HG03457 (cell line): ENCODE data around the gene CUZD1.

Experiments
- ATAC-seq: cut with Tn5 transposase; IDR thresholded peaks from one replicate; pipeline ENCODE4 v1.9.1; 2021; ENCODE audit warnings: moderate number of reproducible peaks; ENCODE audit not compliant: unreplicated experiment

The CUZD1 gene

GRCh38 chr10:122855745-122856144 is 10.1 kb upstream of the CUZD1 start:
- ATAC-seq: no peak

DNA sequence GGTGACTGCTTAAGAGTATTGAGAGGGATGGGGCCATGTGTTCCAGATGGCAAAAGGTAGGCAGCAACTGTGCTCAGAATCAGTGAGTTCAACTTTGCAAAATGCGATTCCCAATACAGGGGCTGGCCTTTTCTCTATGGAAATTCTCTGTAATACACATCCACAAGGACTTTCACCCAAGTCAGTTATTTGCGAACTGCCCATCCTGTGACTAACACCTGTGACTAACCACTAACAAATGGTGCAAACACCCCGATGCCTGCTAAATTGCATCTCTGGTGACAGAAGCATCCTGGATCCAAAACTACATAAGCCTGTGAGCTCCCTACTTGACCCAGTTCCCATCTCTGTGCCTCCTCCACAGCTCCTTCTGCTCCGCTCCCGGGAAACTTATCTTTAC is 9.0 kb upstream of the CUZD1 start:
- no peak for ATAC-seq

DNA sequence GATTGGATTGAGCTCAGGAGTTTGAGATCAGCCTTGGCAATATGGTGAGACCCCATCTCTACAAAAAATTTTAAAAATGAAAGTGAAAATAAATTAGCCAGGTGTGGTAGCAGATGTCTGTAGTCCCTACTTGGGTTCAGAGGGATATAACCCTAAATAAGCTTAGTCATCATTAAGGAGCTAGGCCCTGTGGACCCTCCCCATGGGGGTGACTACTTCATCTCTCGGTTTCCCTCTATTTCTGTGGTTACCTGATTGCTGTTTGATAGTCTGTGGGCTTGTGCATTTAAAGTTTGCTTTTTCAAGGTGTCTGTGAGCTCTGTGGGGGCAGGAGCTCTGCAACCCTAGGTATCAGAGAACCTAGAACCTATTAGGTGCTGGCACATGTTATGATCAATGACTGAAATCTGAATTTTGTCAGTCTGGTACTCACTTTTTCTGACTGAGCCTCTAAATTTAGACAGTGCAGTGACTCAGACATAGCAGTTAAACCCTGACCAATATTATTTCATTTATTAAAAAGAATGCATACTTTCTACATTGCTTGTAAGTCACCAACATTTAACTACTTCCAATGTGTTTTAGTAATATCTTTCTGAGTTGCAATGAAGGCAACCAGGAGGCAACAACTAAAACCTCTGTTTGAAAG is 8.1 kb upstream of the CUZD1 start:
- no peak for ATAC-seq

DNA sequence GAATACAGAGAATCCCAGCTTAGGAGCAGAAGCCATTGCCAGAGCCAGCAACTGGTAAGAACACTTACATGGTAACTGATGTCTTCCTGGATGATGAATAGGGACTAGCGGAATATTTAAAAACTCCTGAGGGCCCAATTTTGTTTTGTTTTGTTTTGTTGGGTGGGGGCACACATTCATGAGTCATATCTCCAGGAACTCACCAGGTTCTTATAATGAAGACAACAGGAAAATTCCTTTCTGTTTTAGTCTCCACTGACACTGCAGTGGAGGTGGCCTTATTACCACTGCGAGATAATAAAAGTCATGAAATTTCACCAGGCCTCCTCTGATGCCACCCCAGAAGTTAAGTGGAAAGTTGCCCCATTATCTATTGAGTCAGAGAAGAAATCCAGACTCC is 6.6 kb upstream of the CUZD1 start:
- ATAC-seq: no peak

DNA sequence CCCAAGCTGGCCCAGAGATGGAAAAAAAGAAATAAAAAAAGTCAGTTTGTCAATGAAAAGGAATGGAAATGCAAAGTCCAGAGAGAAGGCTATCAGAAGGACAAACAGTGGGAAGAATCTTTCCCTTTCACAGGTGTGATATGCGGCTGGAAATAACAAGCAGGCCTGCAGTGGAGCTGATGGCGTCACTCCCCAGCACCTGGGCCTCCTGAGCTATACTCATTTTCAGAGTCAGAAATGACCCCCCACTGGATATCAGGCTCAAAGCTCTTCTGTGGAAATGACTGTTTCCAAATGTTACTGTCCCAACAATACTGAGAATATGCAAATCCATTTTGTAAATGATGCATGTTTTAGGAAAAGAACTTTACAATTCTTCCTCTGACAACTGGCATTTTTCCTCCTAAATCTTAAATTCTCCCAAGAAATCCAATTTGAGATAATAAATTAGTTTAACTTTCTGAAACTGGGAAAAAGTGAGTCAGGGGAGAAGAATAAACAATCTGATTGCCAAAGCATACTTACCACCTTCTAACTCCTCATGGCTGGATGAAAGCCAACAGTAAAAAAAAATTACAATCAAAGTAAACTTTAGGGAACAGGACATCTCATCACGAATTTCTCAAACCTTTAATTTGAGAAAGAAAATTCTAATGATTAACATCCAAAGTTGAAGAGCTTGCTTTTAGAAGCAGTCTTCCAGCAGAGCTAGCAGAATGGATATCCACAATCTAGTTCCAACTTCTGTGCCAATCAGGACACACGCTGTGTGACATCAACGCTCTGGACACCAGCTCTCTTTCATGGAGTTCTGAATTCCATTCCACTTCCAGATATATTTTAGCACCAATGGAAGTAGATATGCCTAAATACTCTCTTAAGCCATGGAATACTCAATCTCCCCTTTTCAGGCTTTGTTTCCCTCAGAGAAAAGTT is 5.3 kb upstream of the CUZD1 start:
- ATAC-seq: no peak

- ATAC-seq: no peak
Observed at GRCh38 chr10:122849900-122850605, 4.4 kb upstream of the CUZD1 start.

DNA sequence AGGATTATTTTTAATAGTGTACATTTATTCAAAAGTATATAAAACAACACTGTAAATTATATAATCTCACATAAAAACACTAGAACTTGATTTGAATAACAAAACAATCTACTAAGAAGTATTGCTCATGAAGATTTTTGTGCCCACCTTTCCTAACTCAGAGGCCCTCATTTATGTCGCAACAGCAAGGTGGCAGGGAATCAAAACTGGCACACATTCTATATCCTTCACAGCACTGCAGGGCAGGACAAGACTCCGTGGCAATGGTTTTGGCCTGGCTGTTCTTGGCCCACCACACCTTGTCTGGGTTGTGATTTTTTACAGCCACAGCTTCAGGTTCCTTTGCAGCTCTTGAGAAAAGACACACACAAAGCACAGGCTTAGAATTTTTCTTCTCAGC is 3.4 kb upstream of the CUZD1 start:
- ATAC-seq: no peak

- ATAC-seq: no peak
Observed at GRCh38 chr10:122847782-122848604, 2.3 kb upstream of the CUZD1 start.

- ATAC-seq: no peak
Observed at GRCh38 chr10:122844146-122844545, 1.5 kb downstream of the CUZD1 start.

DNA sequence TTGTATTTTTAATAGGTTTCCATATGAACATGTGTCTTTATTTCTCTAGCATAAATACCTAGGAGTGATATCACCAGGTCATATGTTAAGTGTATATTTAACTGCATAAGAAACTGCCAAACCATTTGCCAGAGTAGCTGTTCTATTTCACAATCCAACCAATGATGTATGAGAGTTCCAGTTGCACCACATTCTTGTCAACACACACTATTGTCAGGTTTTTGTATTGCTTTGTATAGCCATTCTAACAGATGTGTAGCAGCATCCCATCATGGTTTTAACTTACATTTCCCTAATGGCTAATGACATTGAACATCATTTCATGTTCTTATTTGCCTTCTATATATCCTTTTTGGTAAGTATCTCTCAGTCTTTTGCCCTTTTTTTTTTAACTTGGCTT is 4.1 kb downstream of the CUZD1 start:
- no peak for ATAC-seq

DNA sequence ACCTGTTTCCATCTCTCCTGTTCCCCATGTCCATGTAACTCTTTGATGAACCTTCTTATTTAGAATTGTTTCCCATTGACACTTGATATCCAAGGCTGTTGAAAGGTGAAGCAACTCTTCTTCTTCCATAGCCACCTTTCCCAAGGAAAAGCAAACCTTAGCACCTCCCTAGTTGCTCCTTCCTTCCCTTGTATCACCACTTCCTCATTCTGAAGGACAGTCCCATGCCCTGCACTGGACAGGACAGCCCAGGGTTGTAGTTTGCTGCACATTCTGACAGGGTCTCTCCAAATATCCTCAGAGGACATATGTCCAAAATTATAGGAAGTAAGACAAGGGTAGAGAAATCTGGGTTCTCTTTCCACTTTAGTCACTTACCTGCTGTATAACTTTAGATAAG is 6.2 kb downstream of the CUZD1 start:
- no peak for ATAC-seq

- ATAC-seq: no peak
Observed at GRCh38 chr10:122838880-122839279, 6.8 kb downstream of the CUZD1 start.

DNA sequence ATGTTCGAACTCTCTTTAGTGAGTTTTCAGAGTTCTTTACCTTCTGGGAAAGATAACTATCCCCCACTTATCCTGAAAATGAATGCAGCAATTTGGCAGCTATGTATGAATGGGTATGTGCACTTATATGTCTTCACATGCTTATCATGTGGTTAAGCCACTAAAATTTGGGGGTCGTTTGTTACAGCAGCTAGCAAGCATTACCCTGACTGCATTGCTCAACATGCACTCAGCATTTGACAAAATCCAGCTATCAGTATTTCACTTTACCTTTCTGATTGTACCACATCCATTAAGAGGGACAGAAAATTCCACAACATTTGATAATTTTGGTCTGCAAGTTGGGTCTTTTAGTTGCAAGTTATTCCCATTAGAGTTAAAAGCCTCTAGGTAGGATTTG is 9.7 kb downstream of the CUZD1 start:
- no peak for ATAC-seq

GRCh38 chr10:122830965-122831353 is 14.7 kb downstream of the CUZD1 start:
- no peak for ATAC-seq

GRCh38 chr10:122830273-122830964 is 15.2 kb downstream of the CUZD1 start:
- no peak for ATAC-seq

GRCh38 chr10:122829454-122829853 is 16.2 kb downstream of the CUZD1 start:
- no peak for ATAC-seq

- no peak for ATAC-seq
Observed at GRCh38 chr10:122828716-122829255, 16.9 kb downstream of the CUZD1 start.

- no peak for ATAC-seq
Observed at GRCh38 chr10:122827302-122827701, 18.4 kb downstream of the CUZD1 start.

DNA sequence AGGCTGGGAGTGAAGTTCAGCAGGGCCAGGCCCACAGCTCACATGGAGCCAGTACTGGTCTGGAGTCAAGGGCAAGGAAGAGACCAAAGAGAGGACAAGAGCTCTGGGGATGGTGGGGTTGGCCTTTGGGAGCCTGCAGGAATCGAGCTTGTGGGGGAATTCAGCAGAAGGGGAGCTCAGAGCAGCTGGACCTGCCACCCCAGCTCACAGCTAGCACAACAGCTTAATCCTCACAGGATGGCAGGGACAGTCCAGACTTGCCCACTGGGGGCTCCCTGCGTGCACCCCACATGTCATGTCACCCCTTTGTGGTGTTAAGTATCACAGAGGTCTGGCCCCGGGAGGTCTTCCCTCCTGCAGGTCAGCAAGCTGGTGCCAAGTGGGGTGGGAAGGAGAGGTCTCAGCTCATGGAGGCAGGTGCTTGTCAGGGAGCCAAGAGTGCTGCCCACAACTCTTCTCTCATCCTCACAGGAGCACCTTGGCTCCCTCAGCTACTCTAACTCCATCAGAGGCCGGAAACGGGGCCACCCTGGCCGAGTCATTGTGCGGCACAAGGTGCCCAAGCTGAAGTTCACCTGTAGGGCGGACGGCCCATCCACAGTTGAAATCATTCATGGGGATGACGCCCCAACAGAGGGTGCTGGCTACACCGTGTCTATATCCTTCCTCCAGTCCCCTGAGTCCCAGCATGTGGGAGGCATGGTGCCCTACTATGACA is 22.5 kb downstream of the CUZD1 start:
- no peak for ATAC-seq
